GM12878 (cell line): ENCODE measurements around the gene BORCS8.

Experiments
- CTCF ChIP-seq, 3 experiments: IDR thresholded peaks in 2 of 3; conservative IDR thresholded peaks in 1 of 3; 2 replicates each; pipeline ENCODE4 v1.5.1; 2011; ENCODE audit warnings: low read depth in 3 of 3, low read length in 3 of 3, mild to moderate bottlenecking in 3 of 3, control low read depth in 2 of 3, moderate library complexity in 2 of 3, inconsistent platforms in 1 of 3, mixed read lengths in 1 of 3; ENCODE audit not compliant: control insufficient read depth in 2 of 3, insufficient read depth in 1 of 3; ENCODE audit errors: extremely low read depth in 1 of 3
- CUX1 ChIP-seq: IDR thresholded peaks from 2 replicates; pipeline ENCODE4 v1.6.1; 2012; ENCODE audit warnings: improper control_type of control experiment, low read depth, low read length; ENCODE audit not compliant: insufficient replicate concordance
- EZH2 ChIP-seq: IDR thresholded peaks from 2 replicates; pipeline ENCODE4 v1.6.1; 2012; ENCODE audit warnings: low read depth, mild to moderate bottlenecking, control low read depth, inconsistent platforms, low read length, borderline replicate concordance; ENCODE audit not compliant: control insufficient read depth
- NR2F1 ChIP-seq: fragments of 450-650 bp; conservative IDR thresholded peaks from 2 replicates; pipeline ENCODE4 v1.6.1; 2017; ENCODE audit warnings: mild to moderate bottlenecking
- POLR2A ChIP-seq: IDR thresholded peaks from 2 replicates; pipeline ENCODE4 v1.6.1; 2011; ENCODE audit warnings: low read depth, mild to moderate bottlenecking, low read length
- REST ChIP-seq: IDR thresholded peaks from 2 replicates; pipeline ENCODE4 v1.6.1; 2012; ENCODE audit warnings: mild to moderate bottlenecking, low read depth, low read length
- SMC3 ChIP-seq: IDR thresholded peaks from 2 replicates; pipeline ENCODE4 v1.6.1; 2011; ENCODE audit warnings: low read length, improper control_type of control experiment, borderline replicate concordance
- SP1 ChIP-seq: IDR thresholded peaks from one replicate; pipeline ENCODE4 v1.6.1; 2011; ENCODE audit warnings: low read depth, low read length
- USF1 ChIP-seq: IDR thresholded peaks from 2 replicates; pipeline ENCODE4 v1.6.1; 2011; ENCODE audit warnings: borderline replicate concordance, low read depth, mild to moderate bottlenecking, moderate library complexity, mixed read lengths, low read length; ENCODE audit not compliant: insufficient read depth; ENCODE audit errors: extremely low read length

- TF ChIP-seq NR2F1 (no peak), REST (no peak), EZH2 (no peak), CTCF (IDR thresholded peaks at IDR 0.05 in 2 of 3, conservative IDR thresholded peaks at IDR 0.05 in 1 of 3; ENCODE audit: control insufficient read depth in 2 of 3, extremely low read depth in 1 of 3, insufficient read depth in 1 of 3, low read depth in 3 of 3, low read length in 3 of 3) (no peak), USF1 (no peak), SP1 (no peak), CUX1 (no peak), POLR2A (no peak), SMC3 (no peak)
Measured at GRCh38 chr19:19140476-19140875, 51.5 kb downstream of the BORCS8 start.
